HEK293 (cell line): Measurements from ENCODE around the gene BIRC7.

Source experiments
- CTCF ChIA-PET: fragments of 350-600 bp; formaldehyde crosslinking; extraction: SDS; loops from one replicate; lab custom pipeline; 2021; ENCODE audit warnings: antibody characterized with exemption; lab: Yijun Ruan, JAX
- POLR2A ChIA-PET: fragments of 300-600 bp; formaldehyde crosslinking; extraction: SDS; loops from one replicate; lab custom pipeline; 2020; ENCODE audit warnings: antibody characterized with exemption, inconsistent platforms; lab: Yijun Ruan, JAX
- H3K27ac ChIP-seq: fragments of 200-500 bp; sonication (Bioruptor generic); 2 replicates; pipeline ENCODE4 v1.5.1; 2014; ENCODE audit warnings: low read depth, low read length, control low read depth, inconsistent platforms; ENCODE audit errors: extremely low read depth
- H3K36me3 ChIP-seq, 2 experiments: fragments of 200-500 bp in 1 of 2; sonication (Bioruptor generic) in 1 of 2; 1 replicate in 1 of 2; 2 replicates in 1 of 2; pipeline ENCODE4 v1.5.1; 2014 to 2017; ENCODE audit warnings: inconsistent platforms in 2 of 2, low read length in 2 of 2; ENCODE audit not compliant: control insufficient read depth in 2 of 2, insufficient read depth in 1 of 2
- H3K4me1 ChIP-seq: fragments of 200-500 bp; sonication (Bioruptor generic); 2 replicates; pipeline ENCODE4 v1.5.1; 2014; ENCODE audit warnings: mild to moderate bottlenecking, low read length, inconsistent platforms; ENCODE audit not compliant: control insufficient read depth, insufficient read depth
- H3K4me3 ChIP-seq: 2 replicates; pipeline ENCODE4 v1.5.1; 2011; ENCODE audit warnings: low read depth, mild to moderate bottlenecking, control low read depth, low read length, moderate library complexity
- H3K9me3 ChIP-seq: fragments of 200-500 bp; sonication (Bioruptor generic); 2 replicates; pipeline ENCODE4 v1.5.1; 2014; ENCODE audit warnings: low read depth, low read length, inconsistent platforms; ENCODE audit not compliant: control insufficient read depth, insufficient read depth
- FEZF1 ChIP-seq: fragments of 450-650 bp; formaldehyde crosslinking; IDR thresholded peaks from 2 replicates; pipeline ENCODE4 v1.5.1; 2016; ENCODE audit warnings: missing biosample characterization, missing genetic modification characterization
- GFI1B ChIP-seq: fragments of 450-650 bp; formaldehyde crosslinking; IDR thresholded peaks from 2 replicates; pipeline ENCODE4 v1.5.1; 2016; ENCODE audit warnings: missing biosample characterization, missing genetic modification characterization
- IKZF3 ChIP-seq: fragments of 450-650 bp; IDR thresholded peaks from 2 replicates; pipeline ENCODE4 v1.5.0; 2018; ENCODE audit warnings: missing biosample characterization, mild to moderate bottlenecking, missing genetic modification characterization, moderate library complexity
- SCRT2 ChIP-seq: fragments of 450-650 bp; formaldehyde crosslinking; IDR thresholded peaks from 2 replicates; pipeline ENCODE4 v1.5.1; 2016; ENCODE audit warnings: missing biosample characterization, missing genetic modification characterization
- SP2 ChIP-seq: fragments of 450-650 bp; formaldehyde crosslinking; IDR thresholded peaks from 2 replicates; pipeline ENCODE4 v1.5.1; 2016; ENCODE audit warnings: missing biosample characterization, missing genetic modification characterization
- SP7 ChIP-seq: fragments of 450-650 bp; formaldehyde crosslinking; IDR thresholded peaks from 2 replicates; pipeline ENCODE4 v1.5.1; 2016; ENCODE audit warnings: missing biosample characterization, missing genetic modification characterization
- ZBTB48 ChIP-seq: fragments of 450-650 bp; formaldehyde crosslinking; IDR thresholded peaks from 2 replicates; pipeline ENCODE4 v1.5.1; 2016; ENCODE audit warnings: missing biosample characterization, missing genetic modification characterization
- ZFP37 ChIP-seq: fragments of 450-650 bp; formaldehyde crosslinking; IDR thresholded peaks from 2 replicates; pipeline ENCODE4 v1.5.1; 2016; ENCODE audit warnings: missing biosample characterization, missing genetic modification characterization
- ZFP41 ChIP-seq: fragments of 450-650 bp; formaldehyde crosslinking; IDR thresholded peaks from 2 replicates; pipeline ENCODE4 v1.5.1; 2016; ENCODE audit warnings: missing biosample characterization, missing genetic modification characterization, borderline replicate concordance
- ZIC2 ChIP-seq: fragments of 450-650 bp; formaldehyde crosslinking; IDR thresholded peaks from 2 replicates; pipeline ENCODE4 v1.5.1; 2016; ENCODE audit warnings: missing biosample characterization, missing genetic modification characterization
- ZNF292 ChIP-seq: fragments of 450-650 bp; formaldehyde crosslinking; IDR thresholded peaks from 2 replicates; pipeline ENCODE4 v1.5.1; 2016; ENCODE audit warnings: low read depth, missing biosample characterization, missing genetic modification characterization, borderline replicate concordance
- ZNF341 ChIP-seq: fragments of 450-650 bp; formaldehyde crosslinking; IDR thresholded peaks from 2 replicates; pipeline ENCODE4; 2016; ENCODE audit warnings: low read depth, missing biosample characterization, missing genetic modification characterization
- ZNF366 ChIP-seq: fragments of 450-650 bp; formaldehyde crosslinking; conservative IDR thresholded peaks from 2 replicates; pipeline ENCODE4 v1.5.1; 2016; ENCODE audit warnings: missing biosample characterization, missing genetic modification characterization
- ZNF37A ChIP-seq: fragments of 450-650 bp; IDR thresholded peaks from 2 replicates; pipeline ENCODE4 v1.5.1; 2018; ENCODE audit warnings: missing biosample characterization, missing genetic modification characterization
- ZNF404 ChIP-seq: fragments of 450-650 bp; formaldehyde crosslinking; IDR thresholded peaks from 2 replicates; pipeline ENCODE4 v1.5.1; 2017; ENCODE audit warnings: missing biosample characterization, missing genetic modification characterization
- ZNF48 ChIP-seq: fragments of 450-650 bp; formaldehyde crosslinking; IDR thresholded peaks from 2 replicates; pipeline ENCODE4 v1.5.1; 2016; ENCODE audit warnings: missing biosample characterization, missing genetic modification characterization
- ZNF558 ChIP-seq: fragments of 450-650 bp; formaldehyde crosslinking; IDR thresholded peaks from 2 replicates; pipeline ENCODE4 v1.5.1; 2016; ENCODE audit warnings: missing biosample characterization, missing genetic modification characterization
- ZNF571 ChIP-seq: fragments of 450-650 bp; formaldehyde crosslinking; IDR thresholded peaks from 2 replicates; pipeline ENCODE4 v1.5.0; 2017; ENCODE audit warnings: missing biosample characterization, missing genetic modification characterization
- ZNF600 ChIP-seq: fragments of 450-650 bp; formaldehyde crosslinking; IDR thresholded peaks from 2 replicates; pipeline ENCODE4 v1.5.1; 2016; ENCODE audit warnings: missing biosample characterization, missing genetic modification characterization
- ZNF624 ChIP-seq: fragments of 450-650 bp; formaldehyde crosslinking; IDR thresholded peaks from 2 replicates; pipeline ENCODE4 v1.5.1; 2017; ENCODE audit warnings: missing biosample characterization, missing genetic modification characterization
- ZNF658 ChIP-seq: fragments of 450-650 bp; formaldehyde crosslinking; IDR thresholded peaks from 2 replicates; pipeline ENCODE4; 2016; ENCODE audit warnings: missing biosample characterization, missing genetic modification characterization
- ZNF670 ChIP-seq: fragments of 450-650 bp; formaldehyde crosslinking; IDR thresholded peaks from 2 replicates; pipeline ENCODE4 v1.5.1; 2016; ENCODE audit warnings: missing biosample characterization, missing genetic modification characterization, low read depth
- ZNF701 ChIP-seq: fragments of 450-650 bp; formaldehyde crosslinking; IDR thresholded peaks from 2 replicates; pipeline ENCODE4 v1.5.1; 2016; ENCODE audit warnings: missing biosample characterization, missing genetic modification characterization
- ZNF776 ChIP-seq: fragments of 450-650 bp; formaldehyde crosslinking; IDR thresholded peaks from 2 replicates; pipeline ENCODE4 v1.5.0; 2017; ENCODE audit warnings: missing biosample characterization, missing genetic modification characterization, borderline replicate concordance
- ZNF830 ChIP-seq: fragments of 450-650 bp; IDR thresholded peaks from 2 replicates; pipeline ENCODE4 v1.5.0; 2018; ENCODE audit warnings: missing biosample characterization, missing genetic modification characterization, low read depth, mild to moderate bottlenecking, moderate library complexity
- TF ChIP-seq, protein P1 (sequence below): fragments of 450-650 bp; formaldehyde crosslinking; IDR thresholded peaks from 2 replicates; pipeline ENCODE4 v1.5.0; 2017; ENCODE audit warnings: missing biosample characterization, missing genetic modification characterization, borderline replicate concordance
- TF ChIP-seq, protein P2 (sequence below): fragments of 450-650 bp; formaldehyde crosslinking; IDR thresholded peaks from 2 replicates; pipeline ENCODE4 v1.5.1; 2017; ENCODE audit warnings: missing biosample characterization, missing genetic modification characterization
- TF ChIP-seq, protein P3 (sequence below): fragments of 450-650 bp; formaldehyde crosslinking; conservative IDR thresholded peaks from 2 replicates; pipeline ENCODE4 v1.5.1; 2016; ENCODE audit warnings: low read depth, missing biosample characterization, missing genetic modification characterization
- TF ChIP-seq, protein P4 (sequence below): fragments of 450-650 bp; formaldehyde crosslinking; IDR thresholded peaks from 2 replicates; pipeline ENCODE4 v1.5.1; 2016; ENCODE audit warnings: missing biosample characterization, missing genetic modification characterization

Gene BIRC7

DNA sequence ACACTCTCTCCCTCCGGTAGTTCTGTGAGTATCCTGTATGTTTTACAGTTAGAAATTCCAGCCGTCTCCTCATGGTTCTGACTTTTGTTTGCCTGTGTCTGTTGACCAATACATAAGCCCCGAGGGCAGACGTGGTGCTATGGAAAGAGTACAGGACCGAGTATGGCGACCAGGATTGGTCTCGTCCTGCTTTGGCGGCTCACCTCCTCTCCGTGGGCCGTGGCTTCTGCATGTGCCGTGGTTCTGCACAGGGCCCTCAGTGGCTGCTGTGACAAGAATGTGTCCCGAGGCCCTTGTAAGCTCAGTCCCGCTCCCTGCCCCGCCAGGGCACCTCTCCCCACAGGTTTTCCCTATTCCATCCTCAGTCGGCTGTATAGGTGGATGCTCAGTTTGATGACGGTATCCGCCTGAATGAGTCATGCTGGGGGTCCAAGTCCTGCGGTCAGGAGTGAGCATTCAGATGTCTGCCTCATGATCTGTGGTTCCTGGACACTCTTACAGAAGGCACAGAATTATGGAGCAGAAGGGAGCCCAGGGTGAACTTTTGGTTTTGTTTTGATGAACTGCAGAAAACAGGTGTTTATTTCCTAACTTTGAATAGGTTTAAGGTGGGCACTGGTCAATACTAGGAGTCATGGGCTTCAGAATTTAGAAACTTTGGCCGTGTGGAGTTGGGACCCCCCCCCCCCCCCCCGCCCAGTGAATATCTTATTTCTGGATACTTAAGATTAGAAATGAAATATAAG, 38.1 kb downstream of the BIRC7 start (continued):
- TF ChIP-seq, protein P1, sequence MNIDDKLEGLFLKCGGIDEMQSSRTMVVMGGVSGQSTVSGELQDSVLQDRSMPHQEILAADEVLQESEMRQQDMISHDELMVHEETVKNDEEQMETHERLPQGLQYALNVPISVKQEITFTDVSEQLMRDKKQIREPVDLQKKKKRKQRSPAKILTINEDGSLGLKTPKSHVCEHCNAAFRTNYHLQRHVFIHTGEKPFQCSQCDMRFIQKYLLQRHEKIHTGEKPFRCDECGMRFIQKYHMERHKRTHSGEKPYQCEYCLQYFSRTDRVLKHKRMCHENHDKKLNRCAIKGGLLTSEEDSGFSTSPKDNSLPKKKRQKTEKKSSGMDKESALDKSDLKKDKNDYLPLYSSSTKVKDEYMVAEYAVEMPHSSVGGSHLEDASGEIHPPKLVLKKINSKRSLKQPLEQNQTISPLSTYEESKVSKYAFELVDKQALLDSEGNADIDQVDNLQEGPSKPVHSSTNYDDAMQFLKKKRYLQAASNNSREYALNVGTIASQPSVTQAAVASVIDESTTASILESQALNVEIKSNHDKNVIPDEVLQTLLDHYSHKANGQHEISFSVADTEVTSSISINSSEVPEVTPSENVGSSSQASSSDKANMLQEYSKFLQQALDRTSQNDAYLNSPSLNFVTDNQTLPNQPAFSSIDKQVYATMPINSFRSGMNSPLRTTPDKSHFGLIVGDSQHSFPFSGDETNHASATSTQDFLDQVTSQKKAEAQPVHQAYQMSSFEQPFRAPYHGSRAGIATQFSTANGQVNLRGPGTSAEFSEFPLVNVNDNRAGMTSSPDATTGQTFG (tag by site-specific recombination), result no peak
- TF ChIP-seq SCRT2 (tag by site-specific recombination) (peak; percentile 54; the same call in 1 of the 2 replicates), ZNF558 (no peak), SP2 (tag by site-specific recombination) (0 out of 2 replicates have a peak, but pooled peaks have one; percentile 35), ZNF624 (no peak), ZNF776 (no peak), ZNF366 (tag by site-specific recombination) (peak; percentile 52; the same call in 1 of the 2 replicates), ZNF600 (tag by site-specific recombination) (peak; percentile 99), ZFP37 (peak; percentile 50), ZNF37A (tag by site-specific recombination) (no peak), GFI1B (tag by site-specific recombination) (no peak), ZBTB48 (tag by site-specific recombination) (peak; percentile 43; the same call in 1 of the 2 replicates), ZNF670 (tag by site-specific recombination) (no peak), ZFP41 (tag by site-specific recombination) (no peak), SP7 (tag by site-specific recombination) (peak; percentile 21; the same call in 1 of the 2 replicates), ZIC2 (tag by site-specific recombination) (peak; percentile 35; the same call in 1 of the 2 replicates)
- TF ChIP-seq, protein P2, sequence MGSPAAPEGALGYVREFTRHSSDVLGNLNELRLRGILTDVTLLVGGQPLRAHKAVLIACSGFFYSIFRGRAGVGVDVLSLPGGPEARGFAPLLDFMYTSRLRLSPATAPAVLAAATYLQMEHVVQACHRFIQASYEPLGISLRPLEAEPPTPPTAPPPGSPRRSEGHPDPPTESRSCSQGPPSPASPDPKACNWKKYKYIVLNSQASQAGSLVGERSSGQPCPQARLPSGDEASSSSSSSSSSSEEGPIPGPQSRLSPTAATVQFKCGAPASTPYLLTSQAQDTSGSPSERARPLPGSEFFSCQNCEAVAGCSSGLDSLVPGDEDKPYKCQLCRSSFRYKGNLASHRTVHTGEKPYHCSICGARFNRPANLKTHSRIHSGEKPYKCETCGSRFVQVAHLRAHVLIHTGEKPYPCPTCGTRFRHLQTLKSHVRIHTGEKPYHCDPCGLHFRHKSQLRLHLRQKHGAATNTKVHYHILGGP (tag by site-specific recombination), result no peak
- TF ChIP-seq, all 188 proteins: peak for 24

DNA sequence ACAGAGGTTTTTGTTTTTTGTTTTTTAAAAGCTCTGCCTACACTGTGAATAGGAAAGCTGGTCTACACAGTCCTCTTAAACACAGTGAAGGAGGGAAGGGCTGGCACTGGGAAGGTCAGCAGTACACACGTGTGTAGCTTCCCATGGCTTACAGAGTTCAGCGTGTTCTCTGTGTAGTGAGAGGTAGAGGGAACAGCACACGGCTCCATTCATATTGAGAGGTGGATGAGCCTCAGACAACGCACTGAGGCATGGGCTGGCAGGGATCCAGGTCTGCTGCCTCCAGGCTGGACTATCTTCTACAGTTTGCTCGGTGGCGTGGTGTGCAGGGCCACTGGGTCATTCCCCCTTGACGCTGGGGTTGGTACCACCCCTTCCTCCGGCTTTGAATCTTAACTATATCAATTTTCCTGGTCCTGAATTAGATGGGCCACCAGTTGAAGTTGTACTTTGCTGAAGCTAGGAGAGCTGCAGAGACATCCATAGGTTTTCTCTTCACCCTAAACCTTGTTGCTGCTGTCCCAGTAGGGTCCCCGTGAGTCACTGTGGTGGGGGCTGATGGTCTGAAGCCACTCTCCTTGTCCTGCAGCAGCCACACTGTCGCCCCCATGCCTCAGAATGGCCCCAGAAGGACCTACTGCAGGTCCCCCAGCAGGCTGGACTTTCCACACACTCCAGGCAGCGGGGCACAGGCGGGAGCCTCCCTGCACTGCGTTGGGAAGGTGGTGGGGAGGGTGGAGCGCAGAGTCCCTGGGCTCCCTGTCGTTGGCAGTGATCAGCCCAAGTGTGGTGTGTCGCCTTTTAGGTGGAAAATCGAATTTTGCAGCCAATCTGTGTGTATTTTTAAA, 38.9 kb downstream of the BIRC7 start:
- Histone ChIP-seq H3K9me3 (no peaks in the 10 kb centered on the region), H3K27ac (no peak overlapping the region), H3K4me3 (no peak overlapping the region), H3K4me1 (no peaks in the 10 kb centered on the region), H3K36me3 (peaks cover 3 to 51% of the 10 kb centered on the region in 2 experiments; a peak in 2 of 3 replicates)
- CTCF ChIA-PET, result interaction anchor here (0.6 to 2.1 kb wide), 3 partner anchors 50 to 149 kb away, joined by 3 to 11 read pairs (median 4); no protein-coding TSS in a partner anchor
- POLR2A ChIA-PET, result interaction anchor here (2.9 kb wide), 1 partner anchor 50 kb away, joined by 26 read pairs; no protein-coding TSS in a partner anchor
- no peak for TF ChIP-seq ZNF404 (tag by site-specific recombination)
- TF ChIP-seq ZIC2 (tag by site-specific recombination), result peak; percentile 68
- no peak for TF ChIP-seq ZNF292 (tag by site-specific recombination)
- TF ChIP-seq ZNF341, result peak; percentile 78
- no peak for TF ChIP-seq ZNF830 (tag by site-specific recombination)
- TF ChIP-seq SCRT2 (tag by site-specific recombination), result peak; percentile 68
- TF ChIP-seq ZNF701 (tag by site-specific recombination), result no peak
- TF ChIP-seq, protein P3, sequence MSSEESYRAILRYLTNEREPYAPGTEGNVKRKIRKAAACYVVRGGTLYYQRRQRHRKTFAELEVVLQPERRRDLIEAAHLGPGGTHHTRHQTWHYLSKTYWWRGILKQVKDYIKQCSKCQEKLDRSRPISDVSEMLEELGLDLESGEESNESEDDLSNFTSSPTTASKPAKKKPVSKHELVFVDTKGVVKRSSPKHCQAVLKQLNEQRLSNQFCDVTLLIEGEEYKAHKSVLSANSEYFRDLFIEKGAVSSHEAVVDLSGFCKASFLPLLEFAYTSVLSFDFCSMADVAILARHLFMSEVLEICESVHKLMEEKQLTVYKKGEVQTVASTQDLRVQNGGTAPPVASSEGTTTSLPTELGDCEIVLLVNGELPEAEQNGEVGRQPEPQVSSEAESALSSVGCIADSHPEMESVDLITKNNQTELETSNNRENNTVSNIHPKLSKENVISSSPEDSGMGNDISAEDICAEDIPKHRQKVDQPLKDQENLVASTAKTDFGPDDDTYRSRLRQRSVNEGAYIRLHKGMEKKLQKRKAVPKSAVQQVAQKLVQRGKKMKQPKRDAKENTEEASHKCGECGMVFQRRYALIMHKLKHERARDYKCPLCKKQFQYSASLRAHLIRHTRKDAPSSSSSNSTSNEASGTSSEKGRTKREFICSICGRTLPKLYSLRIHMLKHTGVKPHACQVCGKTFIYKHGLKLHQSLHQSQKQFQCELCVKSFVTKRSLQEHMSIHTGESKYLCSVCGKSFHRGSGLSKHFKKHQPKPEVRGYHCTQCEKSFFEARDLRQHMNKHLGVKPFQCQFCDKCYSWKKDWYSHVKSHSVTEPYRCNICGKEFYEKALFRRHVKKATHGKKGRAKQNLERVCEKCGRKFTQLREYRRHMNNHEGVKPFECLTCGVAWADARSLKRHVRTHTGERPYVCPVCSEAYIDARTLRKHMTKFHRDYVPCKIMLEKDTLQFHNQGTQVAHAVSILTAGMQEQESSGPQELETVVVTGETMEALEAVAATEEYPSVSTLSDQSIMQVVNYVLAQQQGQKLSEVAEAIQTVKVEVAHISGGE (tag by site-specific recombination), result no peak
- no peak for TF ChIP-seq ZNF48 (tag by site-specific recombination)
- TF ChIP-seq ZNF571 (tag by site-specific recombination), result no peak
- no peak for TF ChIP-seq IKZF3 (tag by site-specific recombination)
- no peak for TF ChIP-seq FEZF1 (tag by site-specific recombination)
- TF ChIP-seq, protein P4, sequence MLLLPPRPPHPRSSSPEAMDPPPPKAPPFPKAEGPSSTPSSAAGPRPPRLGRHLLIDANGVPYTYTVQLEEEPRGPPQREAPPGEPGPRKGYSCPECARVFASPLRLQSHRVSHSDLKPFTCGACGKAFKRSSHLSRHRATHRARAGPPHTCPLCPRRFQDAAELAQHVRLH (tag by site-specific recombination), result no peak
- TF ChIP-seq ZNF658 (tag by site-specific recombination), result no peak
